ENCODE results near the gene HEMGN.

GRCh38 chr9:97911970-97912369 lies 26.0 kb downstream of the HEMGN start:
- TF ChIP-seq CTCF (IDR thresholded peaks at IDR 0.05) = no peak
- TF ChIP-seq POLR2A (IDR thresholded peaks at IDR 0.05) = no peak

Measured in uterus (tissue), 2 donors.